Measurements from ENCODE around the gene SH2B3.

The SH2B3 gene

GRCh38 chr12:111444925-111445725 lies 39.4 kb downstream of the SH2B3 start:
- ChIA-PET CTCF (interaction anchor here (0.9 to 33.6 kb wide), 5 partner anchors 7 to 43 kb away, joined by 3 to 899 read pairs (median 19); partner anchors contain the start of gene SH2B3), POLR2A (no interaction called here)
- no peak overlapping the region for H3K4me3 ChIP-seq (ENCODE audit: low read depth, low read length)
- TF ChIP-seq CTCF (IDR thresholded peaks at IDR 0.05; ENCODE audit: insufficient read depth, low read length, missing control alignments), result no peak
- DNase-seq (ENCODE audit: low read depth, low spot score), result no peak

GRCh38 chr12:111445726-111446581 lies 40.2 kb downstream of the SH2B3 start:
- no peak for TF ChIP-seq CTCF (IDR thresholded peaks at IDR 0.05; ENCODE audit: insufficient read depth, low read length, missing control alignments)
- no peak for DNase-seq (ENCODE audit: low read depth, low spot score)
- POLR2A ChIA-PET, result interaction anchor here (1.3 kb wide), 1 partner anchor 49 kb away, joined by 4 read pairs; no protein-coding TSS in a partner anchor
- CTCF ChIA-PET, result interaction anchor here (0.7 to 33.6 kb wide), 6 partner anchors 7 to 44 kb away, joined by 3 to 899 read pairs (median 12); partner anchors contain the start of gene SH2B3
- no peak overlapping the region for H3K4me3 ChIP-seq (ENCODE audit: low read depth, low read length)

GRCh38 chr12:111446631-111447570 lies 41.2 kb downstream of the SH2B3 start:
- ChIA-PET CTCF (interaction anchor here (0.7 to 33.6 kb wide), 5 partner anchors 6 to 45 kb away, joined by 3 to 899 read pairs (median 19); partner anchors contain the start of gene SH2B3), POLR2A (interaction anchor here (1.3 kb wide), 1 partner anchor 50 kb away, joined by 4 read pairs; no protein-coding TSS in a partner anchor)
- no peak for TF ChIP-seq CTCF (IDR thresholded peaks at IDR 0.05; ENCODE audit: insufficient read depth, low read length, missing control alignments)
- DNase-seq (ENCODE audit: low read depth, low spot score), result no peak
- H3K4me3 ChIP-seq (ENCODE audit: low read depth, low read length), result no peak overlapping the region

GRCh38 chr12:111447571-111448265 lies 42.0 kb downstream of the SH2B3 start:
- DNase-seq (ENCODE audit: low read depth, low spot score), result no peak
- TF ChIP-seq CTCF (IDR thresholded peaks at IDR 0.05; ENCODE audit: insufficient read depth, low read length, missing control alignments), result no peak
- no peak overlapping the region for H3K4me3 ChIP-seq (ENCODE audit: low read depth, low read length)
- CTCF ChIA-PET, result interaction anchor here (0.7 to 33.6 kb wide), 7 partner anchors 5 to 117 kb away, joined by 3 to 899 read pairs (median 75); partner anchors contain the start of gene SH2B3
- POLR2A ChIA-PET, result interaction anchor here (1.3 kb wide), 1 partner anchor 51 kb away, joined by 4 read pairs; no protein-coding TSS in a partner anchor

GRCh38 chr12:111448266-111448830 lies 42.6 kb downstream of the SH2B3 start:
- CTCF ChIA-PET, result interaction anchor here (0.7 to 33.6 kb wide), 5 partner anchors 6 to 118 kb away, joined by 3 to 899 read pairs (median 75); partner anchors contain the start of gene SH2B3
- H3K4me3 ChIP-seq (ENCODE audit: low read depth, low read length), result no peak overlapping the region
- POLR2A ChIA-PET, result no interaction called here
- TF ChIP-seq CTCF (IDR thresholded peaks at IDR 0.05; ENCODE audit: insufficient read depth, low read length, missing control alignments), result no peak
- DNase-seq (ENCODE audit: low read depth, low spot score), result no peak

Data from AG04449 (cell line).